Activated naive CD4-positive, alpha-beta T cell treated with anti-CD3 and anti-CD28 coated beads, Interleukin-2, amount 50 U/mL, for 24 hours (primary cell): ENCODE results near the gene RASA3.
"Not testable (repeated sequence)": the region's sequence is repeated elsewhere in the genome, so short reads cannot be mapped to it uniquely, and the experiment has no call there.

Experiments used
- H3K27ac Mint-ChIP-seq: one replicate; pipeline ENCODE4 v1.8.0; 2021; ENCODE audit warnings: mild to moderate bottlenecking, mixed read lengths
- H3K27me3 Mint-ChIP-seq: one replicate; pipeline ENCODE4 v1.8.0; 2021; ENCODE audit warnings: mixed read lengths
- H3K36me3 Mint-ChIP-seq: one replicate; pipeline ENCODE4 v1.8.0; 2021; ENCODE audit warnings: mixed read lengths
- H3K4me1 Mint-ChIP-seq: one replicate; pipeline ENCODE4 v1.8.0; 2021; ENCODE audit warnings: mixed read lengths
- H3K4me3 Mint-ChIP-seq: one replicate; pipeline ENCODE4 v1.8.0; 2021; ENCODE audit warnings: mild to moderate bottlenecking, mixed read lengths
- H3K9me3 Mint-ChIP-seq: one replicate; pipeline ENCODE4 v1.8.0; 2021; ENCODE audit warnings: mixed read lengths

Gene RASA3

DNA sequence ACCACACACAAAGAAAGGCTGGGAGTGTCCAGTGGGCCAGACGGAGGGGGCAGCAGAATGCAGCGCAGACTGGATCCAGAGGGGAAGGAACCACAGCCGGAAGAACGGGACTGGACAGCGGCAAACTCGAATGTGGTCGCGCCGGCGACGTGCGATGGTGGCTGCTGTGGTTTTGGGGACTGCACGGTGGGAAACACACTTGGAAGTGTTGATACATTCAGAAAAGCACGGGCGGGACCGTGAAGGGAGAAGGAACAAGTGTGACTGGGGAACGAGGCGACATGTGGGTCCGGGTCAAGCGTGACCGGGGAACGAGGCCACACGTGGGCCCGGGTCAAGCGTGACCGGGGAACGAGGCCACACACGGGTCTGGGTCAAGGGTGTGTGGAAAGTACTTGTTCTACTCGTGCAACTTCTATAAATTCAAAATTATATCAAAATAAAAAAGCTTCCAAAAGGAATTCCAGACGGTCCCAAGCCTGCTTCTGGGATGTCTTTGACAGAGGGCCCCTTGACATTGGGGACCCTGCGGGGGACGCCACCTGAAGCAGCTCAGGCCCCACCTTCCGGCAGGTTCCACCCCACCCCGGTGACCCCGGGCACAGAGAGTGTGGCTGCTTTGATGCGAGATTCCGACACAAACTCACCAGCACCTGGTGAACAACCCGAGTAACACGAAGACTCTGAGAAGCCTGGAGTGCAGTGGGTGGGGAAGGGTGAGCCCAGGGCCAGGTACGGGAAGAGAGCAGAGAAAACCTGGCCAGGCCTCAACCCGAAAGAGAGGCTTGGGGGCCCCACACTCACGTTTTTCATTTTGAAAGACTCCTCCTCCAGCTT is 133.4 kb downstream of the RASA3 start:
- Mint-ChIP-seq H3K27me3 (no peaks in the 10 kb centered on the region), H3K4me3 (no peak overlapping the region), H3K9me3 (no peaks in the 10 kb centered on the region), H3K4me1 (peaks cover 4% of the 10 kb centered on the region), H3K36me3 (peaks cover 3% of the 10 kb centered on the region), H3K27ac (no peak overlapping the region)

DNA sequence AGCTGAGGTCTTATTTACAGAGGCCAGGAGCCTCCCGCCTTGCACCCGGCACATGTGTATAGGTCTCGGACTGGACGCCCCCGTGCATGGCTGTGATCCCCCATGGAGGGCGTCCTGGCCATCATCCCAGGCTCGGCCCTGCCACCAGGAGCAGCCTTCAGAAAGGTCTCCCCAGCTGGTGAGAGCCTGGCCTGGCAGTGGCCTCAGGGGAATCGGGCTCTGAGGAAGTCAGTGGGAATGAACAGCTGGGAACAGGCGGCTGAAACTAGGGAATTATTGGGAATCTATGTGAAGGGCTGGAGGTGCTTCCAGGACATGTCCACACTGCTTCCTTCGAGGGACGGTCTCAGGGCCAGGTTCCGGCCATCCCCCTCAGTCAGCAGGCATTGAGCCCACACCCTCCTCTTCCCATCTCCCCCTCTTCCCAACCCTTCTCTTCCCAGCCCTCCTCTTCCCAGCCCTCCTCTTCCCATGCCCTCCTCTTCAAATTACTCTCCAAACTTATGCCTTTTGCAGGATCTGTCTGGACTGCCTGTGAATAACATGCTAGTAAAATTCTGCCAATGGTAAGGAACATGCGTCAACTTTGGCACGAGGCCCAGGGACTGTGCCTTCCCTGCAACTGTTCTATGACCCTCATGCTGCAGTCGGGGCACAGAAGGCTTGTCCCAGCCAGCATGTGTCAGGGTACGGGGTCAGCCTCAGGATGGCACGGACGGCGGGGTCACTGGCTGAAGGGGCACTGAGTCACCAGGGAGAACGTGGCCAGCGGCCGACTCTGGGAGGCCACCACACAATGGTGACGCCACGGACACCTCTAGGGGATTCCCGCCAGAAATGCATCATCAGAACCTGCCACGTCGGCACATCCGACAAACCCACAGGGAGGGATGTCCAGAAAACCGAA is 134.3 kb downstream of the RASA3 start:
- peaks cover 3% of the 10 kb centered on the region for H3K36me3 Mint-ChIP-seq
- no peak overlapping the region for H3K4me3 Mint-ChIP-seq
- no peaks in the 10 kb centered on the region for H3K9me3 Mint-ChIP-seq
- peaks cover 4% of the 10 kb centered on the region for H3K4me1 Mint-ChIP-seq
- H3K27me3 Mint-ChIP-seq = no peaks in the 10 kb centered on the region
- H3K27ac Mint-ChIP-seq = peak overlapping the region; percentile 46

DNA sequence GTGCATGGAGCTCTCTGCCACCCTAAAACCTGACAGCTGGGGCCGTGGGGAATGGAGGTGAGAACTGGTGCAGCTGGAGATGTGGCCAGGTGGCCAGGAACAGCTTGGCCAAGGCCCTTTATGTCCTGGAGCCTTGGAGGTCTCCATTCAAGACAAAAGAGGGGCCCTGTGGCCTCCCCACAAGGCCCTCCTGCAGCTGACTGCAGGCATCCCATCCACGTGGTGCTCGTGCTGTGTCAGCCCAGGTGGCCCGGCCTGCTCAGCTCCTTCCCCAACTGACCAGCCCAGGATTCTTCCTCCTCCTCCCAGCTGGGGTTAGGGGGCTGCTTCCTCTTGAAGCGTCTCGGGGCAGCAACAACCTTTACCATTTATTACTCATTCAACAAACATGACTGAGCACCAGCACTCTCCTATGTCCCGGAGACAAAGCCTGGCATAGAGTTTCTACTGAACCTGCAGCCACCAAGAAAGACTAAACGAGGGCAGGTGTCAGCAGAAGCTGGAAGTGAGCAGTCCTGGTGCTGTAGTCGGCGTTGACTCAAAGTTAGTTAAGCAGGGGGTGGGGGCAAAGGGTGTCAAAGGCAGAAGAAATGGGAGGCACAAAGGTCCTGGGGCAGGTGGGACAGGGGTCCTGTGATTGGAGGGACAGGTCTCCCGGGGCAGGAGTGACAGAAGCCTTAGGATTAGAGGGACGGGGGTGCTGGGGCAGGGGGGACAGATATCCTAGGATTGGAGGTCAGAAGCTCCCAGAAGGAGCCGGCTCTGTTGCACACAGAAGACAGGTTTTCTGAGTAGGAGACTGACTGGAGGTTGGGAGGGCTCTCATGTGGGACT is 135.3 kb downstream of the RASA3 start:
- Mint-ChIP-seq H3K4me3 (no peak overlapping the region), H3K27me3 (no peaks in the 10 kb centered on the region), H3K36me3 (peaks cover 3% of the 10 kb centered on the region), H3K9me3 (no peaks in the 10 kb centered on the region), H3K27ac (peak overlapping the region; percentile 46), H3K4me1 (peaks cover 4% of the 10 kb centered on the region)

DNA sequence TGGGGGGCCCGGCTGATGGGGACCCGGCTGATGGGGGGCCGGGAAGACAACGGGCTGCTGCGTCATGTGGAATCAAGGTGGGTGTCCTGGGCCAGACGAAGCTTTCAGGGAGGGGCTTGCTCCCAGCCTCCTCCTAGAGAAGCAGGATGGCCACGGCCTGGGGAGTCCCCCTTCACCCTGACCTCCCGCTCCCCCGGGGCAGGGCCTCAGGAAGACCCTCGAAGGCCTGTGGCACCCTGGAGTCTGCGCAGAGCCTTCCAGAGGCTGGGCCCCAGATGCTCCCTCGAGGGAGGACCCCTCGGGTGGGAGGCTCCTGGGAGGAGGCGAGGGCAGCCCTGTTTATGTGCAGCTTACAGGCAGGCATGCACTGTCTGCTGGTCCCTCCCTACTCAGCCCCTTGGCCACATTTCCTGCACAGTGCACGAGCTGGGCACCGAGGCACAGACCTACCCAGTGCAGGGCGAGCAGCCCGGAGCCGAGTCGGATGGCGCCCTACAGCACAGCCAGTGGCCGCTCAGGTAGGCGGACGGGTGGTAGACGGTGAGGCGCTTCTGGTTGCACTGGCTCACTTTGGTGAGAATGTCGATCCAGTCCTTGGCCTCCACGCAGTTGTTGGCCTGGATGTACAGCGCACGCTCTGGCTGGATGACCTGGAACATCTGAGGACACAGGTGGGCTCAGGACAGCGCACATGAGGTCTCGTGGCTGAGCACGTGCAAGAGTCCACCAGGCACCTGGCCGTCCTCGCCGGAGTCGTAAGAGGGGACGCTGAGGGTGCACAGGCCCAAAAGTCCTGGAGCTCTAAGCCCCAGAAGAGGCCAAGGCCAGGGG is 136.1 kb downstream of the RASA3 start:
- Mint-ChIP-seq H3K27me3 (no peaks in the 10 kb centered on the region), H3K9me3 (no peaks in the 10 kb centered on the region), H3K36me3 (peaks cover 7% of the 10 kb centered on the region), H3K27ac (no peak overlapping the region), H3K4me3 (no peak overlapping the region), H3K4me1 (peaks cover 4% of the 10 kb centered on the region)

DNA sequence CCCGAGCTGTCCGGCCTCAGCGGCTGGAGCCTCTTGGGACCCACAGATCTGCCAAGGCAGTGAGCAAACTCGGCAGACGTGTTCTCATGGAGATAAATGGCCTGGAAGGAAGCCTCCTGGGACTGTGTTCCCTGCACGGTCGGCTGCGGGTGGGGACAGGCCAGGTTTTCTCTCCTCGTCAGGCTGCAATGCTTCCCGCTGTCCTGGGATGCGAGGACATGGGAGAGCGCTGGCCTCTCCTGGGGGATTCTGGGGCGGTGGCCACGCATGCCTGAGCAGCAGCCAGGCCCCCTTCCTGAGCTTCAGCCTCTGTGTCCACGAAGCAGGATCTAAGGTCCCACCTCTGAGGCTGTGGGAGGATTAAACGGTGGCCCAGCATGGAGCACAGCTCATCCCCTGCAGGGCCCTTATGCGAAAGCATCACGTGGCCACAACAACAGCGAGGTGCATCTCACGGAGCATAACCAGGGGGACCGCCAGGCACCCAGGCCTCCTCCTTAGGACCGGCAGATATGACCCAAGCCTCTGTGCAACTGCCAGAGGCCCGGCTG is 137.3 kb downstream of the RASA3 start:
- Mint-ChIP-seq H3K36me3 (peaks cover 12% of the 10 kb centered on the region), H3K9me3 (no peaks in the 10 kb centered on the region), H3K4me1 (peaks cover 4% of the 10 kb centered on the region), H3K4me3 (no peak overlapping the region), H3K27ac (no peak overlapping the region), H3K27me3 (no peaks in the 10 kb centered on the region)

DNA sequence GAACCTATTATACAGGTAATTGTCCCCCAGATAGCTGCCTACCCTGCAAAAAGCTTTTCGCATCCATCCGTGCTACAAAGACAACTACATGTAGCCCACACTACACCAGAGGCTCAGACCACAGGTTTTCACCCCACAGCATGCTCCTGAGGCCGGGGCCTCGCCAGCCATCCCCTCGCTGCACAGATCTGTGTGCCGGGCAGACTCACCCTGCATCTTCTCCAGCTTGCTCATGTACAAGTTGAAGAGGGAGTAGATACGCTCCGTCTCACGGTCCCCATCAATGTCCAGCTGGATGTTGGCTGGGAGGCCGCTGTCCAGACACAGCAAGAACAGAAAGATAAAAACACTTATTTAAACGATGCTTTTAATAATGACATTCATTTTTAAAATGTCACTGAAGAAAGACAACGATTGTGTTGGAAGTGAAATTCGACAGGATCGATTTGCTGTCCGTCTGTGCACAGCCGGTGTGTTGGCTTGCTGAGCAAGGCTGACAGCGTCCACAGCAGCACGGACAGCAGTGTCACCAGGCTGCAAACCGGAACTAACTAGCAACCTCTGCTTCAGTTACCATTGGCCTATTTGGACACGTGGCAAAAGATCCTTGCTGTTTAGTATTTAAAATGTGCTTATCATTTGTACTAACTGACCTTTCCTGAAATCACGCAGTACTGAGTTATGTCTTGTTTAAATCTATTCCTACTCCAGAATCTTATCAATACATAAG is 140.0 kb downstream of the RASA3 start:
- Mint-ChIP-seq H3K27me3 (no peaks in the 10 kb centered on the region), H3K4me1 (peaks cover 4% of the 10 kb centered on the region), H3K9me3 (no peaks in the 10 kb centered on the region), H3K4me3 (no peak overlapping the region), H3K36me3 (peaks cover 19% of the 10 kb centered on the region), H3K27ac (peak overlapping the region; percentile 35)

DNA sequence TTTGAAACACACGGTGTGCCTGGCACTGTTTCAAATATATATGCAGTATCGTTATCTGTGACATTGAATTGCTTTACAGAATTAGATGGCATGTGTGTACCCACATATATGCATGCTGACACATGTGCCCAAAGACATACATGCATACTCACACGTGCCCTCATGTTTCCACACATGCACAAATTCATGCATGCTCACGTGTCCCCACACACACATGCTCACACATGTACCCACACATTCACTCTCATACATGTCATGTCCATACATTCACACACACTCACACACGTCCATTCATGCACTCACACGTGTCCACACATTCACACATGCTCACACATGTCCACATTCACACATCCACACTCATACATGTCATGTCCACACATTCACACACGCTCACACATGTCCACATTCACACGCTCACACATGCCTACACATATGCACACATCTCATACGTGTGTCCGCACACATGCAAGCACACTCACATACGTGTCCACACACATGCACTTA is 140.7 kb downstream of the RASA3 start:
- Mint-ChIP-seq H3K27ac (no peak overlapping the region), H3K4me3 (no peak overlapping the region), H3K36me3 (peaks cover 19% of the 10 kb centered on the region)

DNA sequence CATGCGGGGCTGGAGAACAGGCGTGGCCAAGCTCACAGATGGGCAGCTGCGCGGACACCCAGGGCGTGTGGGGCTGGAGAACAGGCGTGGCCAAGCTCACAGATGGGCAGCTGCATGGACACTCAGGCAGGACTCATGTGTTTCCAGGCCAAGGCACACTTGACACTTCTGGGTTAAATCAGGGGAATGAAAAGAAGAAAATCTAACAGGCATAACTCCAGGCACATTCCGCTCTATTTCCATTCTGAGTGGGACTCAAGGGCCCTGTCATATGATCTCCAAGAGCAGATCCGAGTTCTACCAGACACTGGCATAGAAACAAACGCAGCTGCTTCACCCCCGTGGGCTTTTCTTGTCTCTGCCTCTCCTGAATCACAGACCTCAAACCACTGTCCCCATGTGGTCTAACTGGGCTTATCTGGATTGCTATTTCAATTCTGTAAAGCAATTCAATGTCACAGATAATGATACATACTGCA is 141.2 kb downstream of the RASA3 start:
- Mint-ChIP-seq H3K27ac (no peak overlapping the region), H3K4me3 (no peak overlapping the region)

More for the DNA sequence above, 140.7 kb downstream of the RASA3 start:
- H3K9me3 Mint-ChIP-seq = no peaks in the 10 kb centered on the region
- H3K27me3 Mint-ChIP-seq = no peaks in the 10 kb centered on the region
- peaks cover 4% of the 10 kb centered on the region for H3K4me1 Mint-ChIP-seq

DNA sequence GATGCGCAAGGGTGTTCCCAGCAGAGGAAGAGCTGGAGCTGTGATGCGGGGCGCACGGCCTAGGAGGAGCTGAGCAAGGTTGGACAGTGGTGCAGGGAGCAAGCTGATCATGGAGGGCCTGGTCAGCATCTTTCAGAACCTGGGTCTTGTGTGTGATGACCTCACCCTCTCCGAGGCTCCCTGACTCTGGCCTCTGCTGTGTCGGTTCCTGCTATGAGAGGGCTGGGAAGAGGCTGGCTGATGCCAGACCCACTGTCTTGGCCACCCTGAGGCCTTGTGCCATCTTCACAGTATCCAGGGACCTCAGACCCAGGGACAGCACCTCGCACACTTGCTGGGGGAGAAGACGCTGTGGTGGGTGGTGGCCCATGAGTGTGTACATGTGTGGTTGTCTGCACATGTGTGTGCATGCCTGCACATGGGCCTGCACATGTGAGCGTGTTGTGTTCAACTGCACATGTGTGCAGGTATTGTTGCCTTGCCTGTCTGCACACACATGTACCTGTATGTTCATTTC is 142.0 kb downstream of the RASA3 start:
- Mint-ChIP-seq H3K27ac (no peak overlapping the region), H3K4me1 (peaks cover 4% of the 10 kb centered on the region), H3K4me3 (no peak overlapping the region), H3K27me3 (no peaks in the 10 kb centered on the region), H3K9me3 (no peaks in the 10 kb centered on the region), H3K36me3 (peaks cover 19% of the 10 kb centered on the region)

More for the DNA sequence above, 141.2 kb downstream of the RASA3 start:
- Mint-ChIP-seq H3K36me3 (peaks cover 19% of the 10 kb centered on the region), H3K4me1 (peaks cover 4% of the 10 kb centered on the region), H3K9me3 (no peaks in the 10 kb centered on the region), H3K27me3 (no peaks in the 10 kb centered on the region)

DNA sequence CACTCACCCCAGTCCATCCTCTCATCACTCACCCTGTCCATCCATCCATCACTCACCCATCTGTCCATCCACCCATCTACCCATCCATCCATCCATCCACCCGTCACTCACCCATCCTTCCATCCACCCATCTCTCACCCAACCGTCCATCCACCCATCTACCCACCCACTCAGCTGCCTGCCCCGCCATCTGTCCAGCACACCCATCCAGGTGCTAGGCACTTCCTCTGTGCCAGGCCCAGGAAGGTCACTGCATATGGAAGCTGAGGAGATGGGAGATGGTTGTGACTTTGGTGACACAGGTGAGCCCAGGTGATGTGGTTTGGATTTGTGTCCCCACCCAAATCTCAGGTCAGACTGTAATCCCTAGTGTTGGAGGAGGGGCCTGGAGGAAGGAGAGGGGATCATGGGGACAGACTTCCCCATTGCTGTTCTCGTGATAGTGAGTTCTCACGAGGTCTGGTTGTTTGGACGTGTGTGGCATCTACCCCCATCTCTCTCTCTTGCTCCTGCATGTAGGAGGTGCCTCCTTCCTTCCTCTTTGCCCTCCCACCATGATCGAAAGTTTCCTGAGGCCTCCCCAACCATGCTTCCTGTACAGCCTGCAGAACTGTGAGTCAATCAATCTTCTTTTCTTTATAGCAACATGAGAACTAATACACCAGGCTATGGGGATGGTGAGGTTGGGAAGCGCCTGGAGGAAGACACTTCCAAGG is 142.7 kb downstream of the RASA3 start:
- Mint-ChIP-seq H3K4me3 (no peak overlapping the region), H3K36me3 (peaks cover 19% of the 10 kb centered on the region), H3K27me3 (no peaks in the 10 kb centered on the region), H3K9me3 (no peaks in the 10 kb centered on the region), H3K4me1 (peaks cover 4% of the 10 kb centered on the region), H3K27ac (peak overlapping the region; percentile 68)

DNA sequence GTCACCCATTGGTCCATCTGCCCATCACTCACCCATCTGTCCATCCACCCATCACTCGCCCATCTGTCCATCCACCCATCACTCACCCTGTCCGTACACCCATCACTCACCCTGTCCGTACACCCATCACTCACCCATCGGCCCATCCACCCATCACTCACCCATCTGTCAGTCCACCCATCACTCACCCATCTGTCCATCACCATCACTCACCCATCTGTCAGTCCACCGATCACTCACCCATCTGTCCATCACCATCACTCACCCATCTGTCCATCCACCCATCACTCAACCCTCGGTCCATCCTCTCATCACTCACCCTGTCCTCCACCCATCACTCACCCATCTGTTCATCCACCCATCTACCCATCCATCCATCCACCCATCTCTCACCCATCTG is 143.6 kb downstream of the RASA3 start:
- H3K27ac Mint-ChIP-seq = peak overlapping the region; percentile 61
- not testable (repeated sequence) for H3K27me3 Mint-ChIP-seq, H3K9me3 Mint-ChIP-seq, H3K4me3 Mint-ChIP-seq, H3K4me1 Mint-ChIP-seq
- peaks cover 19% of the 10 kb centered on the region for H3K36me3 Mint-ChIP-seq

DNA sequence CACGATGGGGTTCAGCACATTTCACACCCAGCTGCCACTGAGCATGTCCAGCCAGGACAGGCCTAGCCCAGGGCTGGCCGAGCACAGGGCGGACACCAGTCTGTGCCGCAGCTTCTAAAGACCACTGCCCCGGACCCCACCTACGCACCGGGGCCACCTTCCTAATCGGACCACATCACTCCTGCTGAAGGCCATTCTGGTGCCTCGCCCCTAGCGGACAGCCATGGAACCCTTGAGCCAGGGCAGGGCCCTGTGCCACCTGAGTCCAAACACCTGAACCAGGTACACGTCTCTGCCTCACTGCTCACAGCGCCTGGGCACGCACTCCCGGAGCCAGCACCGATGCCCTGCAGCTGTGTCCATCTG is 150.1 kb downstream of the RASA3 start:
- Mint-ChIP-seq H3K4me1 (no peaks in the 10 kb centered on the region), H3K27ac (peak overlapping the region; percentile 46), H3K4me3 (no peak overlapping the region), H3K27me3 (no peaks in the 10 kb centered on the region), H3K9me3 (no peaks in the 10 kb centered on the region), H3K36me3 (peaks cover 22% of the 10 kb centered on the region)
